NOMO-1 (cell line): Measurements from ENCODE around the gene FBXO45.
"Not testable (repeated sequence)": the region's sequence is repeated elsewhere in the genome, so short reads cannot be mapped to it uniquely, and the experiment has no call there.

Source experiments
- DNase-seq, 2 experiments: peaks; one replicate each; lab custom pipeline; 2025; ENCODE audit not compliant: unreplicated experiment in 2 of 2; lab: John Stamatoyannopoulos, UW

Gene FBXO45

GRCh38 chr3:196568246-196569002 is at the start of gene FBXO45, which contains the start of gene WDR53:
FBXO45 (plus strand) TSS chr3:196568660; CDS start chr3:196568985, 325 bp downstream.
WDR53 (minus strand) TSS chr3:196568554; CDS start chr3:196561475, 7,079 bp downstream.
- peak; percentile 100 for DNase-seq

GRCh38 chr3:196518966-196519717 is 49.3 kb upstream of the FBXO45 start:
- DNase-seq: peak; percentile 55 to 81

- DNase-seq: no peak
These were observed 48.8 kb upstream of the FBXO45 start for GRCh38 chr3:196519718-196520082.

GRCh38 chr3:196521291-196521690 is 47.2 kb upstream of the FBXO45 start:
- not testable (repeated sequence) for DNase-seq

GRCh38 chr3:196523841-196524240 is 44.6 kb upstream of the FBXO45 start:
- no peak for DNase-seq

- DNase-seq: peak in 1 of 2 experiments; percentile 46
These were observed 43.9 kb upstream of the FBXO45 start for GRCh38 chr3:196524527-196524926.

- no peak for DNase-seq
These were observed 43.3 kb upstream of the FBXO45 start for GRCh38 chr3:196525141-196525540.

- DNase-seq: peak; percentile 90 to 94
These were observed 39.7 kb upstream of the FBXO45 start for GRCh38 chr3:196528639-196529233.

- no peak for DNase-seq
These were observed 37.0 kb upstream of the FBXO45 start for GRCh38 chr3:196531418-196531817.

GRCh38 chr3:196533260-196533681 is 35.2 kb upstream of the FBXO45 start:
- DNase-seq: no peak

- peak in 1 of 2 experiments; percentile 52 for DNase-seq
These were observed 31.0 kb upstream of the FBXO45 start for GRCh38 chr3:196537319-196537984.

GRCh38 chr3:196541684-196542445 is 26.6 kb upstream of the FBXO45 start:
- DNase-seq: no peak

GRCh38 chr3:196544491-196544992 is 23.9 kb upstream of the FBXO45 start:
- DNase-seq: no peak

GRCh38 chr3:196546537-196546936 is 21.9 kb upstream of the FBXO45 start:
- DNase-seq: no peak

GRCh38 chr3:196547067-196547466 is 21.4 kb upstream of the FBXO45 start:
- DNase-seq: no peak

- DNase-seq: not testable (repeated sequence)
These were observed 19.1 kb upstream of the FBXO45 start for GRCh38 chr3:196549312-196549711.

GRCh38 chr3:196550172-196550571 is 18.3 kb upstream of the FBXO45 start:
- not testable (repeated sequence) for DNase-seq

GRCh38 chr3:196552253-196552652 is 16.2 kb upstream of the FBXO45 start:
- no peak for DNase-seq

- no peak for DNase-seq
These were observed 14.9 kb upstream of the FBXO45 start for GRCh38 chr3:196553551-196553950.

- DNase-seq: peak; percentile 78 to 94
These were observed 14.3 kb upstream of the FBXO45 start for GRCh38 chr3:196554205-196554604.
